Measurements from ENCODE around the gene DPYSL5. TPM values are rescaled to one million over a fixed set of nuclear protein-coding genes. Genes with fewer than 3 reads are reported as not detected.

DPYSL5 gene
- total and polyA plus RNA-seq, 9 of the 15 experiments (the other 6 are each of a cell fraction or from before 2014, with no cell fraction given), result 0.06 TPM; not detected in 8

GRCh38 chr2:26801796-26802195 is 46.1 kb upstream of the DPYSL5 start:
- ChIA-PET CTCF (ENCODE audit: low intra/inter-chr PET ratio) (no interaction called here), POLR2A (interaction anchor here (0.6 kb wide), 1 partner anchor 10 kb away, joined by 7 read pairs; no protein-coding TSS in a partner anchor)
- in situ Hi-C loops (cut with MboI) (no loop called here), intact Hi-C loops (cut with micrococcal nuclease) (no loop called here)
- H3K4me3 ChIP-seq, result no peak overlapping the region
- H3K79me2 ChIP-seq (ENCODE audit: control insufficient read depth, insufficient read depth, low read length), result no peaks in the 10 kb centered on the region
- no peaks in the 10 kb centered on the region for H3K9me1 ChIP-seq (ENCODE audit: control insufficient read depth, insufficient read depth, low read length)
- no peak overlapping the region for H3K4me2 ChIP-seq (ENCODE audit: insufficient read depth, low read length)
- no peaks in the 10 kb centered on the region for H3K27me3 ChIP-seq (ENCODE audit: control insufficient read depth in 2 of 2, insufficient read depth in 2 of 2, low read length in 2 of 2)
- H3K9me3 ChIP-seq (replicated peaks; ENCODE audit: control insufficient read depth, insufficient read depth, low read depth, low read length), result no peaks in the 10 kb centered on the region
- no peak overlapping the region for H2AFZ ChIP-seq (ENCODE audit: low read depth, low read length)
- H3K9ac ChIP-seq (ENCODE audit: insufficient read depth in 1 of 2, low read depth in 2 of 2, low read length in 2 of 2), result 0 out of 4 replicates have a peak overlapping the region, but pooled peaks of 1 of the 2 experiments have one; percentile 4
- no peak overlapping the region for H3K27ac ChIP-seq (ENCODE audit: extremely low read depth, low read depth, low read length)
- TF ChIP-seq SUPT5H (IDR thresholded peaks at IDR 0.05) (peak; percentile 53; the same call in 1 of the 2 replicates), POLR2AphosphoS2 (IDR thresholded peaks at IDR 0.05; ENCODE audit: low read length) (0 out of 2 replicates have a peak, but pooled peaks have one; percentile 45), POLR2A (conservative IDR thresholded peaks at IDR 0.05) (0 out of 2 replicates have a peak, but pooled peaks have one; percentile 44), ZNF324 (CRISPR knock-in tag; IDR thresholded peaks at IDR 0.05) (no peak)
- no peaks in the 10 kb centered on the region for H4K20me1 ChIP-seq (replicated peaks; ENCODE audit: control insufficient read depth, insufficient read depth, low read length)
- H3K4me1 ChIP-seq (replicated peaks in 1 of 2; ENCODE audit: control insufficient read depth in 2 of 2, insufficient read depth in 2 of 2, low read length in 2 of 2), result no peaks in the 10 kb centered on the region; a peak in 1 of 5 replicates
- H3K36me3 ChIP-seq (ENCODE audit: control insufficient read depth, insufficient read depth, low read length), result peaks cover 27% of the 10 kb centered on the region
- BruUV-seq (replicated peaks), result TSS peak; percentile 12
- DNase-seq (ENCODE audit: extremely low read depth in 1 of 4, low spot score in 3 of 4) (no peak), ATAC-seq (peak; percentile 56), FAIRE-seq (no peak)
- 87% methylated on average over 7 of the region's 7 CpGs for WGBS (ENCODE audit: insufficient coverage, low coverage, missing lambda C conversion rate)

DNA sequence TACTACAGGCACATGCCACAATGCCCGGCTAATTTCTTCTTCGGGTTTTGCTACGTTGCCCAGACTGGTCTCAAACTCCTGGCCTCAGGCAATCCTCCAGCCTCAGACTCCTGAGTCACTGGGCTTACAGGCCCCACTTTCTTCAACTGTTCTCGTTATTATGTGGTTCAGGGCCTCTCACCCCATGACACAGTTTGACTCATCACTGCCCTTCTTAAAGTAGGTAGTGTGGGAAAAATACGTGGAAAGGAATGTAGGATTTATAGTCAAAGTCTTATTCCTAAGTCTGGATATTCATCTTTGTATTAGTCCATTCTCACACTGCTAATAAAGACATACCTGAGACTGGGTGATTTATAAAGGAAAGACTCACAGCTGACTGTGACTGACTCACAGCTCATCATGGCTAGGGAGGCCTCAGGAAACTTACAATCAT is 42.7 kb upstream of the DPYSL5 start:
- Histone ChIP-seq H3K27ac (ENCODE audit: extremely low read depth, low read depth, low read length) (no peak overlapping the region), H2AFZ (ENCODE audit: low read depth, low read length) (no peak overlapping the region), H3K4me2 (ENCODE audit: insufficient read depth, low read length) (no peak overlapping the region), H3K27me3 (ENCODE audit: control insufficient read depth in 2 of 2, insufficient read depth in 2 of 2, low read length in 2 of 2) (peaks cover 2 to 5% of the 10 kb centered on the region in 2 experiments; a peak in 4 of 5 replicates), H3K9me1 (ENCODE audit: control insufficient read depth, insufficient read depth, low read length) (no peaks in the 10 kb centered on the region), H3K79me2 (ENCODE audit: control insufficient read depth, insufficient read depth, low read length) (no peaks in the 10 kb centered on the region), H3K4me1 (replicated peaks in 1 of 2; ENCODE audit: control insufficient read depth in 2 of 2, insufficient read depth in 2 of 2, low read length in 2 of 2) (no peaks in the 10 kb centered on the region; a peak in 1 of 5 replicates), H3K4me3 (no peak overlapping the region), H3K36me3 (ENCODE audit: control insufficient read depth, insufficient read depth, low read length) (peaks cover 9% of the 10 kb centered on the region; the same call in 1 of the 3 replicates), H3K9me3 (replicated peaks; ENCODE audit: control insufficient read depth, insufficient read depth, low read depth, low read length) (no peaks in the 10 kb centered on the region), H4K20me1 (replicated peaks; ENCODE audit: control insufficient read depth, insufficient read depth, low read length) (no peaks in the 10 kb centered on the region), H3K9ac (ENCODE audit: insufficient read depth in 1 of 2, low read depth in 2 of 2, low read length in 2 of 2) (no peak overlapping the region)
- no TSS peak for BruUV-seq (replicated peaks)
- DNase-seq (ENCODE audit: extremely low read depth in 1 of 4, low spot score in 3 of 4), result no peak
- POLR2A ChIA-PET, result interaction anchor here (1.2 kb wide), 1 partner anchor 12 kb away, joined by 3 read pairs; no protein-coding TSS in a partner anchor
- TF ChIP-seq, protein P1, sequence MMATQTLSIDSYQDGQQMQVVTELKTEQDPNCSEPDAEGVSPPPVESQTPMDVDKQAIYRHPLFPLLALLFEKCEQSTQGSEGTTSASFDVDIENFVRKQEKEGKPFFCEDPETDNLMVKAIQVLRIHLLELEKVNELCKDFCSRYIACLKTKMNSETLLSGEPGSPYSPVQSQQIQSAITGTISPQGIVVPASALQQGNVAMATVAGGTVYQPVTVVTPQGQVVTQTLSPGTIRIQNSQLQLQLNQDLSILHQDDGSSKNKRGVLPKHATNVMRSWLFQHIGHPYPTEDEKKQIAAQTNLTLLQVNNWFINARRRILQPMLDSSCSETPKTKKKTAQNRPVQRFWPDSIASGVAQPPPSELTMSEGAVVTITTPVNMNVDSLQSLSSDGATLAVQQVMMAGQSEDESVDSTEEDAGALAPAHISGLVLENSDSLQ (IDR thresholded peaks at IDR 0.05), result no peak
- TF ChIP-seq, protein P2, sequence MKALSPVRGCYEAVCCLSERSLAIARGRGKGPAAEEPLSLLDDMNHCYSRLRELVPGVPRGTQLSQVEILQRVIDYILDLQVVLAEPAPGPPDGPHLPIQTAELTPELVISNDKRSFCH (CRISPR knock-in tag; IDR thresholded peaks at IDR 0.05), result no peak
- TF ChIP-seq, protein P2 (tag; IDR thresholded peaks at IDR 0.05), result no peak
- no peak for TF ChIP-seq DPF2 (IDR thresholded peaks at IDR 0.05)
- peak; percentile 57 for TF ChIP-seq FOSL1 (tag; conservative IDR thresholded peaks at IDR 0.05)
- TF ChIP-seq HCFC1 (IDR thresholded peaks at IDR 0.05; ENCODE audit: low read depth, low read length), result no peak
- TF ChIP-seq ZNF184 (CRISPR knock-in tag; IDR thresholded peaks at IDR 0.05), result no peak
- no peak for TF ChIP-seq TFAM (CRISPR knock-in tag; conservative IDR thresholded peaks at IDR 0.05)
- intact Hi-C loops (cut with micrococcal nuclease), result no loop called here
- CTCF ChIA-PET (ENCODE audit: low intra/inter-chr PET ratio), result no interaction called here
- in situ Hi-C loops (cut with MboI), result no loop called here
- 47% methylated on average over 5 of the region's 5 CpGs for WGBS (ENCODE audit: insufficient coverage, low coverage, missing lambda C conversion rate)
- no peak for FAIRE-seq
- no peak for ATAC-seq

Measured in K562 (cell line).